T-helper 2 cell treated with Interferon-gamma antibody and Interleukin-4, amounts not matched to agents 100 ng/mL and 5 ng/mL, for 36 hours (primary cell): ENCODE results near the gene AGBL3. TPM values are rescaled to one million over a fixed set of nuclear protein-coding genes. Genes with fewer than 3 reads are reported as not detected.

Experiments used
- intact Hi-C: fragments of 100-400 bp; cut with micrococcal nuclease; formaldehyde crosslinking; loops from one replicate; pipeline ENCODE4 v1.15.1; 2023
- total RNA-seq: library from RNA; stranded (reverse); gene quantifications from 2 replicates; pipeline ENCODE4 v1.2.3, GENCODE V29; 2022

AGBL3 gene
- total RNA-seq, 1 donor from 2014 or later: 2.6 TPM

GRCh38 chr7:135143885-135144668 lies 157.8 kb downstream of the AGBL3 start:
- intact Hi-C loops: no loop called here

GRCh38 chr7:135147341-135147898 lies 161.1 kb downstream of the AGBL3 start:
- intact Hi-C loops: loop anchor here (1.0 to 5.0 kb wide), 4 partner anchors 64 to 830 kb away; partner anchors contain the start of genes AKR1B1, CNOT4, MTPN and WDR91

- intact Hi-C loops: loop anchor here (1.0 to 5.0 kb wide), 10 partner anchors 12 to 831 kb away; partner anchors contain the start of genes AGBL3, AKR1B1, BPGM and CNOT4
Observed at GRCh38 chr7:135147899-135148721, 161.8 kb downstream of the AGBL3 start, which contains the start of gene TMEM140. TMEM140 (plus strand) TSS chr7:135148072; CDS start chr7:135164442, 16,370 bp downstream.

- intact Hi-C loops: no loop called here
Observed at GRCh38 chr7:135150072-135150782, 163.9 kb downstream of the AGBL3 start.

GRCh38 chr7:135151132-135151531 lies 164.8 kb downstream of the AGBL3 start:
- intact Hi-C loops: no loop called here

- intact Hi-C loops: no loop called here
Observed at GRCh38 chr7:135151533-135151932, 165.2 kb downstream of the AGBL3 start.

- intact Hi-C loops: no loop called here
Observed at GRCh38 chr7:135152442-135152841, 166.1 kb downstream of the AGBL3 start.

- intact Hi-C loops: no loop called here
Observed at GRCh38 chr7:135154734-135155133, 168.4 kb downstream of the AGBL3 start.

GRCh38 chr7:135156290-135156689 lies 170.0 kb downstream of the AGBL3 start:
- intact Hi-C loops: no loop called here

- intact Hi-C loops: no loop called here
Observed at GRCh38 chr7:135158141-135158655, 171.9 kb downstream of the AGBL3 start.

GRCh38 chr7:135158874-135159273 lies 172.6 kb downstream of the AGBL3 start:
- intact Hi-C loops: no loop called here

GRCh38 chr7:135159359-135160085 lies 173.2 kb downstream of the AGBL3 start:
- intact Hi-C loops: loop anchor here (1.0 kb wide), 1 partner anchor 11 kb away; the partner anchor contains the start of gene TMEM140

GRCh38 chr7:135160098-135160857 lies 174.0 kb downstream of the AGBL3 start:
- intact Hi-C loops: loop anchor here (1.0 kb wide), 1 partner anchor 12 kb away; the partner anchor contains the start of gene TMEM140

GRCh38 chr7:135160858-135161653 lies 174.7 kb downstream of the AGBL3 start:
- intact Hi-C loops: loop anchor here (1.0 kb wide), 1 partner anchor 13 kb away; the partner anchor contains the start of gene TMEM140

GRCh38 chr7:135161669-135162068 lies 175.4 kb downstream of the AGBL3 start:
- intact Hi-C loops: no loop called here

GRCh38 chr7:135162382-135163001 lies 176.2 kb downstream of the AGBL3 start:
- intact Hi-C loops: no loop called here

GRCh38 chr7:135164357-135165061 lies 178.2 kb downstream of the AGBL3 start:
- intact Hi-C loops: no loop called here
